ENCODE measurements around the gene PNPLA2. TPM values are rescaled to one million over a fixed set of nuclear protein-coding genes. Genes with fewer than 3 reads are reported as not detected.
A peak's percentile ranks its signal among the peaks of the same experiment; 100 is the strongest.

PNPLA2 gene
- total RNA-seq, 4 donors from 2014 or later: 58.9 to 93.3 (median 91.7) TPM

DNA sequence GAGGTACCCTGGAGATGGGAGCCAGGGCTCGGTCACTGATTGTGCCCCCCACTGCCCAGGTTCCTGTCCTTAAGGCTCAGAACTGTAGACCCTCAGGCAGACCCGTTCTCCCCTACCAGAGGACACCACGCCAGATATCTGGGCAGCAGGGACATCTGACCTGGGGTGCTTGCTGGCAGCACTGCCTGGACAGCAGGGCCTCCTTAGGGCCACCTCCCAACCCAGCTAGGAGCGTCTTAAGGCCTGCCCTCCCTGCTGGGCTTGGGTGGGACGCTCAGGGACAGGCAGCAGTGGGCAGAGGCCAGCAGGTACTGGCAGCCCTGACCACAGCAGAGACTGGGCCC, 20.5 kb downstream of the PNPLA2 start:
- H3K9me3 ChIP-seq: no peaks in the 10 kb centered on the region
- no peaks in the 10 kb centered on the region for H3K27me3 ChIP-seq
- in situ Hi-C loops (cut with MboI; ENCODE audit: low sequenced_read_pairs in 4 of 4) (no loop called here), intact Hi-C loops (cut with DNase I; ENCODE audit: low total_unique reads) (no loop called here)
- H3K36me3 ChIP-seq: peaks cover 0 to 45% of the 10 kb centered on the region in 2 donors
- no peak for DNase-seq
- TF ChIP-seq POLR2A (IDR thresholded peaks at IDR 0.05): no peak
- TF ChIP-seq, protein P1, sequence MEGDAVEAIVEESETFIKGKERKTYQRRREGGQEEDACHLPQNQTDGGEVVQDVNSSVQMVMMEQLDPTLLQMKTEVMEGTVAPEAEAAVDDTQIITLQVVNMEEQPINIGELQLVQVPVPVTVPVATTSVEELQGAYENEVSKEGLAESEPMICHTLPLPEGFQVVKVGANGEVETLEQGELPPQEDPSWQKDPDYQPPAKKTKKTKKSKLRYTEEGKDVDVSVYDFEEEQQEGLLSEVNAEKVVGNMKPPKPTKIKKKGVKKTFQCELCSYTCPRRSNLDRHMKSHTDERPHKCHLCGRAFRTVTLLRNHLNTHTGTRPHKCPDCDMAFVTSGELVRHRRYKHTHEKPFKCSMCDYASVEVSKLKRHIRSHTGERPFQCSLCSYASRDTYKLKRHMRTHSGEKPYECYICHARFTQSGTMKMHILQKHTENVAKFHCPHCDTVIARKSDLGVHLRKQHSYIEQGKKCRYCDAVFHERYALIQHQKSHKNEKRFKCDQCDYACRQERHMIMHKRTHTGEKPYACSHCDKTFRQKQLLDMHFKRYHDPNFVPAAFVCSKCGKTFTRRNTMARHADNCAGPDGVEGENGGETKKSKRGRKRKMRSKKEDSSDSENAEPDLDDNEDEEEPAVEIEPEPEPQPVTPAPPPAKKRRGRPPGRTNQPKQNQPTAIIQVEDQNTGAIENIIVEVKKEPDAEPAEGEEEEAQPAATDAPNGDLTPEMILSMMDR (IDR thresholded peaks at IDR 0.05 in 4 of 5, conservative IDR thresholded peaks at IDR 0.05 in 1 of 5): no peak
- no peak for ATAC-seq
- peaks cover 31 to 41% of the 10 kb centered on the region in 2 donors for H3K4me1 ChIP-seq
- H3K4me3 ChIP-seq: no peak overlapping the region
- peak overlapping the region in 2 of 4 donors; percentile 24 to 97 for H3K27ac ChIP-seq

DNA sequence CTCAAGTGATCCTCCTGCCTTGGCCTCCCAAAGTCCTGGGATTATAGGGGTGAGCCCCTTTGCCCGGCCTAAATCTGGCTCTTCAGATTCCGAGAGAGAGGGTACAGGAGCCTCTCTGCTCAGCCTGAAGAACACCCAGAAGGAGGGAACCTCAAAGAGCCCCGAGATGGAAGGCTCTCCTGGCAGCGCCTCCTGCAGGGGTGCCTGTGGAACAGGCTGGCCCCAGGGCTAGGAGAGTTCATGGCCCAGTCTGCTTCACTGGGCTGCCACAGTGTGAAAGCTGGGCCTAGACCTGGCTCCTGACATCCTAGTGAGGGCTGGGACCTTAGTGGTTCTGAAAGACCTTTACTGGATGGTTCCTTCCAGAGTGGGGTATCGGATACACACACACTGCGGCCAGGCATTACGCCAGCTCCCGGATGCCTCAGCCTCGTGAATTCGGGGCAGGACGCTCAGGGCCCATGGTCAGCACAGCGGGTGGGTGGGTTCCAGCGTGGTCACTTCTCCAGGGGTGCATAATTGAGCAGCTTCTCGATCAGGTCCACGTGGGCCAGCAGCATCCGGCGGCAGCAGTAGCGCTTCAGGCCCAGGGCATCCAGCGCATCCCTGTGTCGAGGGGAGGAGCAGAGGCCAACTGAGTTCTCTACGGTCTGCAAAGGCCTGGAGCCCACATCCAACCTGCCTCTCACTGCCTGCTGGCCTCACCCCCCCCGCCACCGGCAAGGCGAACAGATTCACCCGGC, 21.3 kb downstream of the PNPLA2 start:
- intact Hi-C loops (cut with DNase I; ENCODE audit: low total_unique reads) (loop anchor here (5.0 kb wide), 1 partner anchor 72 kb away; the partner anchor contains the start of gene CHID1), in situ Hi-C loops (cut with MboI; ENCODE audit: low sequenced_read_pairs in 4 of 4) (no loop called here)
- Histone ChIP-seq H3K4me1 (peaks cover 23 to 39% of the 10 kb centered on the region in 2 donors), H3K27me3 (no peaks in the 10 kb centered on the region), H3K9me3 (no peaks in the 10 kb centered on the region), H3K27ac (peak overlapping the region in 2 of 4 donors; percentile 6 to 97), H3K36me3 (peaks cover 0 to 45% of the 10 kb centered on the region in 2 donors), H3K4me3 (no peak overlapping the region)
- no peak for TF ChIP-seq POLR2A (IDR thresholded peaks at IDR 0.05)
- TF ChIP-seq, protein P1 (IDR thresholded peaks at IDR 0.05 in 4 of 5, conservative IDR thresholded peaks at IDR 0.05 in 1 of 5): no peak
- DNase-seq (no peak), ATAC-seq (no peak)

DNA sequence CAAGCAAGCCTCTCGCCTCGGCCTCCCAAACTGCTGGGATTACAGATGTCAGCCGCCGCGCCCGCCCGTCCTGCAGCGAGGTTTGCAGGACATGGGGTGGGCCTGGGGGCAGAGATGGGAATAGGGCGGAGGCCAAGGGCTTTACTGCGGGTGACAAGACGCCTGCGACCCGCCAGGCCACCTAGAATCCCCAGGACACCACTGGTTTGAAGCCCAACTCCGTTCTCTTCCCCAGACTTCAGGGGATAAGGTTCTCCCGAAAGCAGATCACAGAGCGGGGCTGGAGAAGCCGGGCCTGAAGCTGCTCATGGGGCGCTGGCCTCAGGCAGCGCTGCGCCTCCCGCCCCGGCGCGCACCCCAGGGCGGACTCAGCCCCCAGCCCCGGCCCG, 23.3 kb downstream of the PNPLA2 start:
- peaks cover 29 to 37% of the 10 kb centered on the region in 2 donors for H3K4me1 ChIP-seq
- intact Hi-C loops (cut with DNase I; ENCODE audit: low total_unique reads): loop anchor here (1.0 to 5.0 kb wide), 3 partner anchors 9 to 70 kb away; partner anchors contain the start of gene CHID1
- TF ChIP-seq, protein P1 (IDR thresholded peaks at IDR 0.05 in 4 of 5, conservative IDR thresholded peaks at IDR 0.05 in 1 of 5): no peak
- no peak for TF ChIP-seq POLR2A (IDR thresholded peaks at IDR 0.05)

DNA sequence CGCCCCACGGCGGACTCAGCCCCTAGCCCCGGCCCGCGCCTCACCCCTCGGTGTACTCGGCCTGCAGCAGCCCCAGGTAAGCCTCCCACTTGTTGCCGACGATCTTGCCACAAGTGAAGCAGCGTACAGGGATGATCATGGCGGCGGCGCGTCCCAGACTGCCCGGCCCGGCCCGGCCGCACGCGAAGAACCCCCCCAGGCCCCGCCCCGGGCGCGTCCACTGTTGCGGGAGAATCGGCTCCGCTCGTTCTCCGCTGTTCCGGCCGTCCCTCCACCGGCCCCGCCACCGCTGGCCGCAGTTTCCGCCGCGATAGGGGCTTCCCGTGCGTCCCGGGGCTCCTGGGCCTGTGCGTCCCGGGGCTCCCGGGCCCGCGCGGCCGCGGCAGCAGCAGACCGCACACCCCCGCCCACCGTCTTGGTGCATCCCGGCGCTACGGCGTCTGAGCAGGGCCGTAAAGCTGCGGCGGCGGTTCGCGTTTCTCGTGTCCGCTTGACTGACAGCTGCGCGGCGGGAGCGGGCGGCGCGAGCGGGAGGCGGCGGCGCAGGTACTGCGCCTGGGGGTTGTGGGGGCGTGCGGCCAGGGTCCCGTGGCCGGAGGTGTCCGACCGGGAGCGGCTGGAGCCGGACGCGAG, 23.8 kb downstream of the PNPLA2 start, which contains the start of the genes POLR2L and TSPAN4:
TSS of gene POLR2L (minus strand) at position 160 of the 633 bp plus-strand sequence. CDS start at position 139, 21 bp downstream.
TSS of gene TSPAN4 (plus strand) at position 483 of the 633 bp plus-strand sequence. CDS start 7,453 bp downstream, outside the sequence.
- Histone ChIP-seq H3K27ac (peak within 1 kb of the TSS; percentile 82 to 97 (median 86)), H3K27me3 (no peaks in the 10 kb centered on the region), H3K36me3 (peaks cover 0 to 27% of the 10 kb centered on the region in 2 donors), H3K9me3 (no peaks in the 10 kb centered on the region), H3K4me1 (peaks cover 29 to 37% of the 10 kb centered on the region in 2 donors), H3K4me3 (peak within 1 kb of the TSS; percentile 83 to 97 (median 87))
- peak; percentile 75 to 79 for ATAC-seq
- peak; percentile 89 to 93 for TF ChIP-seq POLR2A (IDR thresholded peaks at IDR 0.05)
- TF ChIP-seq, protein P1 (IDR thresholded peaks at IDR 0.05 in 4 of 5, conservative IDR thresholded peaks at IDR 0.05 in 1 of 5): peak in 2 of 5 experiments; percentile 52 to 57
- peak; percentile 84 to 88 for DNase-seq
- intact Hi-C loops (cut with DNase I; ENCODE audit: low total_unique reads) (loop anchor here (2.0 to 5.0 kb wide), 2 partner anchors 22 to 70 kb away; partner anchors contain the start of gene CHID1), in situ Hi-C loops (cut with MboI; ENCODE audit: low sequenced_read_pairs in 4 of 4) (no loop called here)

More for the DNA sequence above, 23.3 kb downstream of the PNPLA2 start:
- Histone ChIP-seq H3K27me3 (no peaks in the 10 kb centered on the region), H3K36me3 (peaks cover 0 to 32% of the 10 kb centered on the region in 2 donors), H3K9me3 (no peaks in the 10 kb centered on the region), H3K4me3 (peak overlapping the region; percentile 83 to 97 (median 87)), H3K27ac (peak overlapping the region; percentile 82 to 97 (median 86))
- ATAC-seq (peak; percentile 19 to 32), DNase-seq (no peak)
- in situ Hi-C loops (cut with MboI; ENCODE audit: low sequenced_read_pairs in 4 of 4): no loop called here

Measured in gastrocnemius medialis (tissue), 4 donors.